ENCODE data around the gene FNDC11. TPM values are rescaled to one million over a fixed set of nuclear protein-coding genes. Genes with fewer than 3 reads are reported as not detected.

FNDC11 gene
- total and polyA plus RNA-seq, 3 donors from 2014 or later = 85.4 to 147 (median 121) TPM

GRCh38 chr20:63539092-63539430 is 14.9 kb upstream of the FNDC11 start:
- Histone ChIP-seq H3K27ac (no peak overlapping the region), H3K27me3 (no peaks in the 10 kb centered on the region), H3K4me3 (no peak overlapping the region), H3K4me1 (peaks cover 10% of the 10 kb centered on the region), H3K36me3 (ENCODE audit: low read depth, missing control alignments) (no peaks in the 10 kb centered on the region), H3K9me3 (no peaks in the 10 kb centered on the region)
- no peak for DNase-seq
- 62 to 90% methylated on average over 7 to 12 of the region's 12 CpGs for WGBS, 2 donors
- no peak for TF ChIP-seq CTCF (IDR thresholded peaks at IDR 0.05)
- TF ChIP-seq POLR2A (IDR thresholded peaks at IDR 0.05) = no peak
- intact Hi-C loops (cut with DNase I; ENCODE audit: low total_unique reads) = loop anchor here (5.0 kb wide), 1 partner anchor 438 kb away; the partner anchor contains the start of gene SAMD10

DNA sequence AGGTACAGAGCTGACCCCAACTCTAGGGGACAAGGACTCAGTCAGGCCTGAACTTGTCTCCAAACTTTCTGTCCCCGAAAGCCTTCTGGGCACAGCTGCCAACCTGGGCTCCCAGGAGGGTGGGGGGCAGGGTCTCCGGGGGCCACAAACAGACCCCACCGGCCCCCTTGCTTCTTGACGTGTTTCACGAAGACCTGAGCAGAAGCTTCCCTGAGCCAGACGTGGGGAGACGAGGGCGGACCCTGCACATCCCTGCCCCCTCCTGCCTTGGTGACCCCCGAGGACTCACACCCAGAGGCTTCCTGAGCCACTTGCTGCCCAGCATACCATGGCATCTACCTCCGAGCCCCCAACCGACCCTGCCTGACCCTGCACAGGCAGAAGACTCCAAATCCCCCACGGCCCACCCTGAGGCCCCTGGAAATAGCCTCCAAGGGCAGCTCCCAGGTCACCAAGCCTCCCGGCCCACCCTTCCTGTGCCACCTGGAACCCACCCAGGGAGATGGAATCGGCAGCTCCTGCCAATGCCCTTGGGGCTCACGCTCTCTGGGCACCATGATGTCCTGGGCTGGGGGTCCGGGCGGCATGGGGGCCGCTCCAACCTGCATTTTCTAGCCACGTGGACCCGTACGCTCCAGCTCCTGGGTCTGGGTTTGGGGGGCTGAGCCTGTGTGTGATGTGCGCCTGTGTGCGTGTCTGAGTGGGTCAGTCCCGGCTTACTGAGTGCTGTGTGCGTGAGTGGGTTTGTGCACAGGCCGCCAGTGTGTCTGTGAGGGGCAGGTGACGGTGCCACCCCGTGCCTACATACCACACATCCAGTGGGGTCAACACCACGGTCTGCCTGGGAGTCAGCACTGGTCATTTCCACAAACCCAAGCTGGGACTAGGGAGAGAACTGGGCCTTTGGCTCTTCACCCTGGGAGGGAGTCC is 14.3 kb upstream of the FNDC11 start:
- no peak for TF ChIP-seq POLR2A (IDR thresholded peaks at IDR 0.05)
- TF ChIP-seq CTCF (IDR thresholded peaks at IDR 0.05) = no peak
- no peak for DNase-seq
- 92 to 97% methylated on average over 9 to 29 of the region's 29 CpGs for WGBS, 2 donors
- no peaks in the 10 kb centered on the region for H3K36me3 ChIP-seq (ENCODE audit: low read depth, missing control alignments)
- no peak overlapping the region for H3K27ac ChIP-seq
- H3K9me3 ChIP-seq = no peaks in the 10 kb centered on the region
- H3K27me3 ChIP-seq = no peaks in the 10 kb centered on the region
- intact Hi-C loops (cut with DNase I; ENCODE audit: low total_unique reads) = loop anchor here (5.0 kb wide), 1 partner anchor 438 kb away; the partner anchor contains the start of gene SAMD10
- H3K4me3 ChIP-seq = no peak overlapping the region
- H3K4me1 ChIP-seq = peaks cover 10% of the 10 kb centered on the region

DNA sequence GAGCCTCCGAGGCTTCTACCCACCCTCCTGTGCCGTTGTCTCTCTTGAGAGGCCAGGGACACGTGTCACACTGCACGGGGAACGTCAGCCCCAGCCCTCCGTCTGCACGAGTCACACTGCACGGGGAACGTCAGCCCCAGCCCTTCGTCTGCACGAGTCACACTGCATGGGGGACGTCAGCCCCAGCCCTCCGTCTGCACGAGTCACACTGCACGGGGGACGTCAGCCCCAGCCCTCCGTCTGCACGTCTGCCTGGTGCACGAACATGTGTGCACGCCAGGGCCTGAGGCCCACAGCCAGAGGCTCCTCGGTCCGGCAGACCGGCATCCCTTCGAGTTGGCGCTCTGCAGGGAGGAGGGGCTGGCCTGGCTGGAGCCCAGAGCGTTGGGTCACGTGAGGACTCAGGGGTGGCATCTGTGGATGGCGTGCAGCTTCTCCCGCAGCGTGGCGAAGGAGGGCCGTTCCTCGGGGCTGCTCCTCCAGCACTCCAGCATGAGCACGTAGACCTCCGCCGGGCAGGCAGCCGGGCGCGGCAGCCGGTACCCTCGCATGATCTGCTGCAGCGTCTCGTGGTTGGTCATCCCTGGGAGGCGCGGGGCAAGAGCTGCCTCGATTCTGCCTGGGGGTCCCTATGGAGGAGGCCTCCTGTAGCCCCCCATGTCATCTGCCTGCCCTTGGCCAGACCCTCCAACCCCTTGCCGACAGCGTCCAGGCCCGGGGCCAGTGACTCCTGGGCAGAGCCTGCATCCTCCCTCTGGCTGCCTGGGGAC is 13.4 kb upstream of the FNDC11 start:
- no peak for DNase-seq
- WGBS, 2 donors = 73 to 81% methylated on average over 14 to 49 of the region's 49 CpGs
- Histone ChIP-seq H3K9me3 (no peaks in the 10 kb centered on the region), H3K27me3 (no peaks in the 10 kb centered on the region), H3K4me1 (peaks cover 6% of the 10 kb centered on the region), H3K36me3 (ENCODE audit: low read depth, missing control alignments) (no peaks in the 10 kb centered on the region), H3K27ac (no peak overlapping the region), H3K4me3 (no peak overlapping the region)
- no peak for TF ChIP-seq CTCF (IDR thresholded peaks at IDR 0.05)
- TF ChIP-seq POLR2A (IDR thresholded peaks at IDR 0.05) = no peak
- intact Hi-C loops (cut with DNase I; ENCODE audit: low total_unique reads) = no loop called here

- Histone ChIP-seq H3K36me3 (ENCODE audit: low read depth, missing control alignments) (no peaks in the 10 kb centered on the region), H3K27me3 (no peaks in the 10 kb centered on the region), H3K4me1 (peaks cover 6% of the 10 kb centered on the region), H3K27ac (no peak overlapping the region), H3K9me3 (no peaks in the 10 kb centered on the region), H3K4me3 (no peak overlapping the region)
- no peak for DNase-seq
- intact Hi-C loops (cut with DNase I; ENCODE audit: low total_unique reads) = no loop called here
- 87 to 98% methylated on average over 9 to 25 of the region's 28 CpGs for WGBS, 2 donors
- TF ChIP-seq POLR2A (IDR thresholded peaks at IDR 0.05) (no peak), CTCF (IDR thresholded peaks at IDR 0.05) (no peak)
Observed at GRCh38 chr20:63541371-63541770, 12.6 kb upstream of the FNDC11 start.
